ENCODE measurements around the gene RNF130.
A peak's percentile ranks its signal among the peaks of the same experiment; 100 is the strongest.

The RNF130 gene

GRCh38 chr5:180071531-180072255, at the start of gene RNF130:
Gene RNF130 (minus strand): TSS chr5:180071759. CDS start chr5:180071702, 57 bp downstream.
- peak; percentile 85 for DNase-seq

- DNase-seq, result no peak
These were observed 48.9 kb upstream of the RNF130 start for GRCh38 chr5:180120237-180121101.

GRCh38 chr5:180119903-180120236, 48.3 kb upstream of the RNF130 start:
- no peak for DNase-seq

- no peak for DNase-seq
These were observed 47.7 kb upstream of the RNF130 start for GRCh38 chr5:180119031-180119902.

- no peak for DNase-seq
These were observed 46.8 kb upstream of the RNF130 start for GRCh38 chr5:180118391-180118791.

GRCh38 chr5:180117000-180117725, 45.6 kb upstream of the RNF130 start:
- no peak for DNase-seq

- no peak for DNase-seq
These were observed 44.8 kb upstream of the RNF130 start for GRCh38 chr5:180116077-180116999.

- DNase-seq, result no peak
These were observed 43.9 kb upstream of the RNF130 start for GRCh38 chr5:180115326-180116076.

- no peak for DNase-seq
These were observed 42.9 kb upstream of the RNF130 start for GRCh38 chr5:180114304-180115003.

GRCh38 chr5:180113660-180114303, 42.2 kb upstream of the RNF130 start:
- no peak for DNase-seq

- no peak for DNase-seq
These were observed 40.8 kb upstream of the RNF130 start for GRCh38 chr5:180112181-180112861.

GRCh38 chr5:180111273-180112002, 39.9 kb upstream of the RNF130 start:
- DNase-seq, result no peak

GRCh38 chr5:180109920-180110319, 38.4 kb upstream of the RNF130 start:
- no peak for DNase-seq

GRCh38 chr5:180107005-180107404, 35.4 kb upstream of the RNF130 start:
- DNase-seq, result no peak

- no peak for DNase-seq
These were observed 34.3 kb upstream of the RNF130 start for GRCh38 chr5:180105827-180106312.

GRCh38 chr5:180104168-180104530, 32.6 kb upstream of the RNF130 start:
- DNase-seq, result no peak

GRCh38 chr5:180103487-180104167, 32.1 kb upstream of the RNF130 start:
- no peak for DNase-seq

Data from CD4-positive, alpha-beta T cell treated with Interleukin-21 for 1 hour (primary cell).